ENCODE data around the gene TMEM141.
"Not testable (repeated sequence)": the region's sequence is repeated elsewhere in the genome, so short reads cannot be mapped to it uniquely, and the experiment has no call there.

The TMEM141 gene

GRCh38 chr9:136756836-136757235 is 34.3 kb upstream of the TMEM141 start:
- H3K4me3 ChIP-seq (ENCODE audit: low read depth, low read length): no peak overlapping the region
- H3K27me3 ChIP-seq (ENCODE audit: insufficient read depth, low read length): peaks cover 2% of the 10 kb centered on the region; the same call in 1 of the 2 replicates
- no peaks in the 10 kb centered on the region for H3K4me1 ChIP-seq (ENCODE audit: control insufficient read depth, insufficient read depth, low read length, unreplicated experiment)
- H2AFZ ChIP-seq (ENCODE audit: low read length, unreplicated experiment): no peak overlapping the region
- no peak overlapping the region for H3K27ac ChIP-seq (ENCODE audit: low read depth, low read length)
- H3K36me3 ChIP-seq (ENCODE audit: insufficient read depth, low read length): no peaks in the 10 kb centered on the region
- no peaks in the 10 kb centered on the region for H3K79me2 ChIP-seq (ENCODE audit: control insufficient read depth, insufficient read depth, low read length, unreplicated experiment)

- H3K27ac ChIP-seq (ENCODE audit: low read depth, low read length): no peak overlapping the region
- no peak overlapping the region for H3K4me3 ChIP-seq (ENCODE audit: low read depth, low read length)
- no peaks in the 10 kb centered on the region for H3K27me3 ChIP-seq (ENCODE audit: insufficient read depth, low read length)
- H3K4me1 ChIP-seq (ENCODE audit: control insufficient read depth, insufficient read depth, low read length, unreplicated experiment): no peaks in the 10 kb centered on the region
- H2AFZ ChIP-seq (ENCODE audit: low read length, unreplicated experiment): no peak overlapping the region
- H3K36me3 ChIP-seq (ENCODE audit: insufficient read depth, low read length): no peaks in the 10 kb centered on the region
- no peaks in the 10 kb centered on the region for H3K79me2 ChIP-seq (ENCODE audit: control insufficient read depth, insufficient read depth, low read length, unreplicated experiment)
Observed at GRCh38 chr9:136757328-136757727, 33.8 kb upstream of the TMEM141 start.

- no peak overlapping the region for H3K27ac ChIP-seq (ENCODE audit: low read depth, low read length)
- H2AFZ ChIP-seq (ENCODE audit: low read length, unreplicated experiment): no peak overlapping the region
- H3K79me2 ChIP-seq (ENCODE audit: control insufficient read depth, insufficient read depth, low read length, unreplicated experiment): no peaks in the 10 kb centered on the region
- no peaks in the 10 kb centered on the region for H3K27me3 ChIP-seq (ENCODE audit: insufficient read depth, low read length)
- no peak overlapping the region for H3K4me3 ChIP-seq (ENCODE audit: low read depth, low read length)
- H3K4me1 ChIP-seq (ENCODE audit: control insufficient read depth, insufficient read depth, low read length, unreplicated experiment): no peaks in the 10 kb centered on the region
- H3K36me3 ChIP-seq (ENCODE audit: insufficient read depth, low read length): no peaks in the 10 kb centered on the region
Observed at GRCh38 chr9:136757751-136758140, 33.4 kb upstream of the TMEM141 start.

GRCh38 chr9:136759001-136759400 is 32.1 kb upstream of the TMEM141 start:
- Histone ChIP-seq H2AFZ (ENCODE audit: low read length, unreplicated experiment) (no peak overlapping the region), H3K27ac (ENCODE audit: low read depth, low read length) (no peak overlapping the region), H3K27me3 (ENCODE audit: insufficient read depth, low read length) (no peaks in the 10 kb centered on the region), H3K36me3 (ENCODE audit: insufficient read depth, low read length) (no peaks in the 10 kb centered on the region), H3K79me2 (ENCODE audit: control insufficient read depth, insufficient read depth, low read length, unreplicated experiment) (no peaks in the 10 kb centered on the region), H3K4me3 (ENCODE audit: low read depth, low read length) (no peak overlapping the region), H3K4me1 (ENCODE audit: control insufficient read depth, insufficient read depth, low read length, unreplicated experiment) (no peaks in the 10 kb centered on the region)

DNA sequence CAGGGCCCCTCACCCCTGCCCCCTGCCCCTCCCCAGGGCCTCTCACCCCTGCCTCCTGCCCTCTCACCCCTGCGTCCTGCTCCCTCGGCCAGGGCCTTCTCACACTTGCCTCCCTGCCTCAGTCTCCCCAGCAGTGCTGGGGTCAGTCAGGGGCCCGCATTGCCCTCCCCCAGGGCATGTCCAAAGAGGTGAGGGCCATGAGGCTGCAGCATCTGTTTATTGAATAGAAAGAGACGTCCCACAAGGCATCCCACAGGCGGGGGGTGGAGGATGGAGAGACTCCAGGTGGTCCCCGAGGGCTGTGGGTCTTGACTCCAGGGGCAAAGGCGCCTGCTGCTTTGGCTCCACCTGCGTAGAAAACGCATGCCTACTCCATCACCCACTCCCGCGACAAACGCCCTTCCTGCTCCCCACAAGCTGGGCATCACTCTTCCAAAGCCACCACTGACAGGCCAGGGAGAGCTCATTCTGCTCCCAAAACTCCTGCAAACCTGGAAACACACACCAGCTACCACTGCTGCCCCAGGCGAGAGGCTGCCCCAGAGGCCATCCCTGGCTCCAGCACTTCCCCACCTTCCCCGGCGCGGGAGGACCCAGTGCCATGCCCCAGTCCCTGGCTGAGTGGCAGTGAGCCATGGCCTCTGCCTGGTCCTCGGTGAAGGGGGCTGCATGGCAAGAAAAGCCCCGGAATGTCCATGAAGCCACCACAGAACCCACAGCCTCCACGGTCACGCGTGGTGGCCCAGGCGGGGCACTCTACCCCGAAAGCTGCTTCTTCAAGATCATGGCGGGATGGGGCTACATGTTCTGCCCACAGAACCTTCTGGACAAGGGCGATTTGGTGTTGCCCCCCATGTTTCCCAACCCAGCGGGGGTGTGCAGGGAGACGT is 31.5 kb upstream of the TMEM141 start:
- Histone ChIP-seq H3K27ac (ENCODE audit: low read depth, low read length) (no peak overlapping the region), H3K27me3 (ENCODE audit: insufficient read depth, low read length) (no peaks in the 10 kb centered on the region), H2AFZ (ENCODE audit: low read length, unreplicated experiment) (no peak overlapping the region), H3K4me3 (ENCODE audit: low read depth, low read length) (no peak overlapping the region), H3K36me3 (ENCODE audit: insufficient read depth, low read length) (no peaks in the 10 kb centered on the region), H3K4me1 (ENCODE audit: control insufficient read depth, insufficient read depth, low read length, unreplicated experiment) (no peaks in the 10 kb centered on the region), H3K79me2 (ENCODE audit: control insufficient read depth, insufficient read depth, low read length, unreplicated experiment) (no peaks in the 10 kb centered on the region)

GRCh38 chr9:136760424-136760823 is 30.7 kb upstream of the TMEM141 start:
- Histone ChIP-seq H3K79me2 (ENCODE audit: control insufficient read depth, insufficient read depth, low read length, unreplicated experiment) (no peaks in the 10 kb centered on the region), H3K27ac (ENCODE audit: low read depth, low read length) (no peak overlapping the region), H3K4me1 (ENCODE audit: control insufficient read depth, insufficient read depth, low read length, unreplicated experiment) (no peaks in the 10 kb centered on the region), H3K36me3 (ENCODE audit: insufficient read depth, low read length) (no peaks in the 10 kb centered on the region), H2AFZ (ENCODE audit: low read length, unreplicated experiment) (no peak overlapping the region), H3K27me3 (ENCODE audit: insufficient read depth, low read length) (no peaks in the 10 kb centered on the region), H3K4me3 (ENCODE audit: low read depth, low read length) (no peak overlapping the region)

- not testable (repeated sequence) for H3K79me2 ChIP-seq (ENCODE audit: control insufficient read depth, insufficient read depth, low read length, unreplicated experiment); H3K27ac ChIP-seq (ENCODE audit: low read depth, low read length); H3K4me1 ChIP-seq (ENCODE audit: control insufficient read depth, insufficient read depth, low read length, unreplicated experiment); H2AFZ ChIP-seq (ENCODE audit: low read length, unreplicated experiment); H3K36me3 ChIP-seq (ENCODE audit: insufficient read depth, low read length); H3K4me3 ChIP-seq (ENCODE audit: low read depth, low read length); H3K27me3 ChIP-seq (ENCODE audit: insufficient read depth, low read length)
Observed at GRCh38 chr9:136760834-136761544, 30.2 kb upstream of the TMEM141 start.

- H2AFZ ChIP-seq (ENCODE audit: low read length, unreplicated experiment): no peak overlapping the region
- H3K27me3 ChIP-seq (ENCODE audit: insufficient read depth, low read length): no peaks in the 10 kb centered on the region
- H3K4me1 ChIP-seq (ENCODE audit: control insufficient read depth, insufficient read depth, low read length, unreplicated experiment): no peaks in the 10 kb centered on the region
- H3K79me2 ChIP-seq (ENCODE audit: control insufficient read depth, insufficient read depth, low read length, unreplicated experiment): no peaks in the 10 kb centered on the region
- H3K4me3 ChIP-seq (ENCODE audit: low read depth, low read length): no peak overlapping the region
- no peak overlapping the region for H3K27ac ChIP-seq (ENCODE audit: low read depth, low read length)
- H3K36me3 ChIP-seq (ENCODE audit: insufficient read depth, low read length): no peaks in the 10 kb centered on the region
Observed at GRCh38 chr9:136761545-136761981, 29.6 kb upstream of the TMEM141 start.

GRCh38 chr9:136762221-136762691 is 28.9 kb upstream of the TMEM141 start:
- no peak overlapping the region for H3K27ac ChIP-seq (ENCODE audit: low read depth, low read length)
- H3K79me2 ChIP-seq (ENCODE audit: control insufficient read depth, insufficient read depth, low read length, unreplicated experiment): no peaks in the 10 kb centered on the region
- no peak overlapping the region for H3K4me3 ChIP-seq (ENCODE audit: low read depth, low read length)
- no peaks in the 10 kb centered on the region for H3K4me1 ChIP-seq (ENCODE audit: control insufficient read depth, insufficient read depth, low read length, unreplicated experiment)
- H2AFZ ChIP-seq (ENCODE audit: low read length, unreplicated experiment): no peak overlapping the region
- H3K27me3 ChIP-seq (ENCODE audit: insufficient read depth, low read length): no peaks in the 10 kb centered on the region
- H3K36me3 ChIP-seq (ENCODE audit: insufficient read depth, low read length): no peaks in the 10 kb centered on the region

- H3K36me3 ChIP-seq (ENCODE audit: insufficient read depth, low read length): no peaks in the 10 kb centered on the region
- H3K4me1 ChIP-seq (ENCODE audit: control insufficient read depth, insufficient read depth, low read length, unreplicated experiment): no peaks in the 10 kb centered on the region
- no peaks in the 10 kb centered on the region for H3K79me2 ChIP-seq (ENCODE audit: control insufficient read depth, insufficient read depth, low read length, unreplicated experiment)
- H3K27me3 ChIP-seq (ENCODE audit: insufficient read depth, low read length): peaks cover 5% of the 10 kb centered on the region
- H3K4me3 ChIP-seq (ENCODE audit: low read depth, low read length): no peak overlapping the region
- H3K27ac ChIP-seq (ENCODE audit: low read depth, low read length): no peak overlapping the region
- no peak overlapping the region for H2AFZ ChIP-seq (ENCODE audit: low read length, unreplicated experiment)
Observed at GRCh38 chr9:136762915-136763648, 28.1 kb upstream of the TMEM141 start.

Measured in ACC112 (cell line).